ENCODE measurements around the gene NRARP.

GRCh38 chr9:137275203-137275587 is 26.9 kb downstream of the NRARP start:
- TF ChIP-seq CTCF (conservative IDR thresholded peaks at IDR 0.05; ENCODE audit: low read length), result no peak
- no peak for TF ChIP-seq EZH2phosphoT487 (IDR thresholded peaks at IDR 0.05; ENCODE audit: borderline replicate concordance, low read depth, low read length)
